Loucy (cell line): ENCODE data around the gene CENPB.

ENCODE experiments used
- EZH2phosphoT487 ChIP-seq: fragments of 200-600 bp; IDR thresholded peaks from 2 replicates; pipeline ENCODE4 v1.6.1; 2018; ENCODE audit warnings: antibody characterized with exemption, mild to moderate bottlenecking, moderate library complexity, borderline replicate concordance
- TF ChIP-seq, protein P1 (sequence below): fragments of 200-600 bp; sonication (generic); conservative IDR thresholded peaks from 2 replicates; pipeline ENCODE4 v1.5.1; 2014; ENCODE audit warnings: mild to moderate bottlenecking, antibody characterized with exemption, low read length

DNA sequence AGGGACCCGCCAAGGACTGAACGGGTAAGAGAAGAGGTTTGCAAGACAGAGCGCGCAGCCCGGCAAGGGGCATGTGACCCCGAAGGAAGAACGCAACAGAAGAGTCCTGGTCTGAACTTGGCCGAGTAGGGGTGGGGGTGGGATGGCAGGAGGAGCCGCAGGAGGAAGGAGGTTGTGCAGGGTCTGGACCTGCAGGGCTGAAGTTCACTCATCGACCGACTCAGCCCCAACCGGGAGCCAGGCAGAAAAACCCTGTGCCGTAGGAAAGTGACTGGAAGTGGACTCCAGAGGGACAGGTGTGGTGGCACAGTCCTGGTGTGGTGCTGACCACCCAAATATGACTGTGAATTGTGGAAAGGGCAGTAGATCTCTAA is 34.2 kb downstream of the CENPB start:
- TF ChIP-seq, protein P1, sequence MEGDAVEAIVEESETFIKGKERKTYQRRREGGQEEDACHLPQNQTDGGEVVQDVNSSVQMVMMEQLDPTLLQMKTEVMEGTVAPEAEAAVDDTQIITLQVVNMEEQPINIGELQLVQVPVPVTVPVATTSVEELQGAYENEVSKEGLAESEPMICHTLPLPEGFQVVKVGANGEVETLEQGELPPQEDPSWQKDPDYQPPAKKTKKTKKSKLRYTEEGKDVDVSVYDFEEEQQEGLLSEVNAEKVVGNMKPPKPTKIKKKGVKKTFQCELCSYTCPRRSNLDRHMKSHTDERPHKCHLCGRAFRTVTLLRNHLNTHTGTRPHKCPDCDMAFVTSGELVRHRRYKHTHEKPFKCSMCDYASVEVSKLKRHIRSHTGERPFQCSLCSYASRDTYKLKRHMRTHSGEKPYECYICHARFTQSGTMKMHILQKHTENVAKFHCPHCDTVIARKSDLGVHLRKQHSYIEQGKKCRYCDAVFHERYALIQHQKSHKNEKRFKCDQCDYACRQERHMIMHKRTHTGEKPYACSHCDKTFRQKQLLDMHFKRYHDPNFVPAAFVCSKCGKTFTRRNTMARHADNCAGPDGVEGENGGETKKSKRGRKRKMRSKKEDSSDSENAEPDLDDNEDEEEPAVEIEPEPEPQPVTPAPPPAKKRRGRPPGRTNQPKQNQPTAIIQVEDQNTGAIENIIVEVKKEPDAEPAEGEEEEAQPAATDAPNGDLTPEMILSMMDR = no peak
- no peak for TF ChIP-seq EZH2phosphoT487
